ENCODE data around the gene CASKIN2.

GRCh38 chr17:75454193-75454592, 61.1 kb downstream of the CASKIN2 start:
- no peak for TF ChIP-seq REST (IDR thresholded peaks at IDR 0.05; ENCODE audit: low read depth, low read length)
- no peak for TF ChIP-seq HDAC2 (IDR thresholded peaks at IDR 0.05)
- TF ChIP-seq ZBTB11 (CRISPR knock-in tag; IDR thresholded peaks at IDR 0.05) = no peak
- TF ChIP-seq EZH2 (IDR thresholded peaks at IDR 0.05; ENCODE audit: borderline replicate concordance, control insufficient read depth, low read depth, low read length) = no peak
- no peak for TF ChIP-seq PAX8 (IDR thresholded peaks at IDR 0.05)
- TF ChIP-seq, protein P1, sequence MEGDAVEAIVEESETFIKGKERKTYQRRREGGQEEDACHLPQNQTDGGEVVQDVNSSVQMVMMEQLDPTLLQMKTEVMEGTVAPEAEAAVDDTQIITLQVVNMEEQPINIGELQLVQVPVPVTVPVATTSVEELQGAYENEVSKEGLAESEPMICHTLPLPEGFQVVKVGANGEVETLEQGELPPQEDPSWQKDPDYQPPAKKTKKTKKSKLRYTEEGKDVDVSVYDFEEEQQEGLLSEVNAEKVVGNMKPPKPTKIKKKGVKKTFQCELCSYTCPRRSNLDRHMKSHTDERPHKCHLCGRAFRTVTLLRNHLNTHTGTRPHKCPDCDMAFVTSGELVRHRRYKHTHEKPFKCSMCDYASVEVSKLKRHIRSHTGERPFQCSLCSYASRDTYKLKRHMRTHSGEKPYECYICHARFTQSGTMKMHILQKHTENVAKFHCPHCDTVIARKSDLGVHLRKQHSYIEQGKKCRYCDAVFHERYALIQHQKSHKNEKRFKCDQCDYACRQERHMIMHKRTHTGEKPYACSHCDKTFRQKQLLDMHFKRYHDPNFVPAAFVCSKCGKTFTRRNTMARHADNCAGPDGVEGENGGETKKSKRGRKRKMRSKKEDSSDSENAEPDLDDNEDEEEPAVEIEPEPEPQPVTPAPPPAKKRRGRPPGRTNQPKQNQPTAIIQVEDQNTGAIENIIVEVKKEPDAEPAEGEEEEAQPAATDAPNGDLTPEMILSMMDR (IDR thresholded peaks at IDR 0.05 in 2 of 3, conservative IDR thresholded peaks at IDR 0.05 in 1 of 3; ENCODE audit: control insufficient read depth in 2 of 3, extremely low read depth in 1 of 3, insufficient read depth in 1 of 3, low read depth in 3 of 3, low read length in 3 of 3) = no peak
- no peak for TF ChIP-seq TBL1XR1 (IDR thresholded peaks at IDR 0.05; ENCODE audit: low read depth, low read length)
- peak; percentile 32; the same call in 1 of the 2 replicates for TF ChIP-seq NFIC (IDR thresholded peaks at IDR 0.05; ENCODE audit: low read depth, low read length)
- TF ChIP-seq HDAC6 (IDR thresholded peaks at IDR 0.05; ENCODE audit: unreplicated experiment) = no peak
- TF ChIP-seq NFYB (IDR thresholded peaks at IDR 0.05; ENCODE audit: insufficient read depth, low read depth, low read length) = no peak
- TF ChIP-seq PBX3 (IDR thresholded peaks at IDR 0.05; ENCODE audit: insufficient replicate concordance, low read depth, low read length) = no peak
- TF ChIP-seq SMAD5 (IDR thresholded peaks at IDR 0.05; ENCODE audit: low read depth) = no peak
- TF ChIP-seq FOXK2 (IDR thresholded peaks at IDR 0.05) = no peak

All from GM12878 (cell line).